Right hindlimb (tissue), 1 donor: ENCODE data around the gene MSL3B.

Experiments used
- DNase-seq: peaks from one replicate; pipeline ENCODE4 v3.0.0-alpha.2; 2018

Gene MSL3B

DNA sequence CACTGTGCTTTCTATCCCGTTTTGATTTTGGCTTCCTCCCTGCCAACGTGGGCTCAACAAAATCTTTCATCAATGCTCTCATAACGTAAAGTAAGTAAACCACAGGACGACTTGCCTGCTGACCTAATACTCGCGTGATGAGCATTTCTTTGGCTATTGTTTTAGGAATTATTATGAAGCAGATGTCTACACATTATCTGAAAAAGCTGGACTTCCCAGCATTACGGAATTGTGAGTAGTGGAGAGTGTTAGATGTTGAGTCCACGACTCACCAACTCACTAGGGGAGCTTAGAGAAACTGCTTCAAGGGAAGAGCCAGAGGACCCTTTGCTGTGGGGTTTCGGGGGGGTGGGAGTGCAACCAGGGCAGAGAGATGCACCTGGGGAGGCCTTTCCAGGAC lies 35.8 kb downstream of the MSL3B start:
- DNase-seq, result no peak

DNA sequence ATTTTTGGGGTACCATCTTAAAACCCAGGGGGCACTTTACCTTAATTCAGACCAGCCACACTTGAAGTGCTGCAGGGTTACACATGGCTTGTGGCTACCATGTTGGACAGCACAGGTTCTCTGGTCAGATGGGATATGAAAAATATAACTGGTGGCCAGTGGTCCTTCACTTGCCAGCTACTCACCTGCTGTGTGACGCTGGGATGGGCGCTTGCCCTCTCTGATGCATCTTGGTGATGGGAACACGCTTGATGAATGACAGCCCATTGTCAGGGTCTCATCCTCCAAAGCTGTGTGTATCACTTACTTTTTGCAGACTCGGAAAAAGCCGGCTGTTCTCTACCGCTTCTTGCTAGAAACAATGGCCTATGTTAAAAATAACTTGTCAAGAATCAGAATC lies 36.3 kb downstream of the MSL3B start:
- DNase-seq, result peak; percentile 7

GRCh38 chr2:233831011-233831721 lies 37.0 kb downstream of the MSL3B start:
- DNase-seq, result peak; percentile 22

- peak; percentile 12 for DNase-seq
Measured at GRCh38 chr2:233830111-233830802, 37.9 kb downstream of the MSL3B start.

DNA sequence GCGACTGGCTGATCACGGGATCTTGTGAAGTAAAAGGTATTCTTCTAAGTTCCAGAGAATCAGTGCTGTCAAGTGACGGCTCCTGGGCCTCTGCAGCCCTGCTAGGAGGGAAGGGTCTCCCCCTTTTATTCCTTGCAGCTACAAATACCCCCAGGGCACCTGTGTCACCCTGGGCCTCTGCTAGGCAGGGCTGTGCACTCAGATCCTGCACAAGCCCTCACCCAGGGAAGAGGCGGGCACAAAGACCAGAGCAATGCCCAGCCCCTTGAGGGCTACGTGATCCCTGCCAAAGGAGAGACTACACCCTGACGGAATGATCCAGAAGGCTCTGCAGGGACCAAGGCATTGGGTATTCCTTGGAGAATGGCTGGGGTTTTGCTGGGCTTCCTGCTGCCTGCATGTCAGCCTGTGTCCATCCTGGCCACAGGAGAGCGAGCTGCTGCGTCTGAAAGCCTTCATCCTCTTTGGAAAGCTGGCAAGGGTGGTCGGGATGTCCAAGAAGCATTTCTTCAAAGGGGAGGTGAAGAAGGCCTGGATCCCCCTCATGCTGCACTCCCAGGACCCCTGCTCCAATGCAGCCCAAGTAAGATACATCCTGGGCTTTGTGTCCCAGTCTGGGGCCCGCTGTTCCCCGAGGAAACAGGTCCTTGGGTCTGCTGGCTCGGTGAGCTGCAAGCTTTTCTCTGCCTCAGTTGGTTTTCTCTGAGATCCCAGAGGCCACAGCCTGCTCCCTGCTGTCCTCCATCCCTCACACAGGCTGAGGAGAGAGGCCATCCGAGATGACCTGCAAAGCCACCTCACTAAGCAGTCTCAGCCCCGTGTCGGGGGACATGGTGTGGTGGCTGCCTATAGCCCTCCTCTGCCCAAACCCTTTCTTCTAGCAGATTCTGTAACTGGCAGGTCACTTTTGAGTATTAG lies 38.7 kb downstream of the MSL3B start:
- peak; percentile 7 for DNase-seq

DNA sequence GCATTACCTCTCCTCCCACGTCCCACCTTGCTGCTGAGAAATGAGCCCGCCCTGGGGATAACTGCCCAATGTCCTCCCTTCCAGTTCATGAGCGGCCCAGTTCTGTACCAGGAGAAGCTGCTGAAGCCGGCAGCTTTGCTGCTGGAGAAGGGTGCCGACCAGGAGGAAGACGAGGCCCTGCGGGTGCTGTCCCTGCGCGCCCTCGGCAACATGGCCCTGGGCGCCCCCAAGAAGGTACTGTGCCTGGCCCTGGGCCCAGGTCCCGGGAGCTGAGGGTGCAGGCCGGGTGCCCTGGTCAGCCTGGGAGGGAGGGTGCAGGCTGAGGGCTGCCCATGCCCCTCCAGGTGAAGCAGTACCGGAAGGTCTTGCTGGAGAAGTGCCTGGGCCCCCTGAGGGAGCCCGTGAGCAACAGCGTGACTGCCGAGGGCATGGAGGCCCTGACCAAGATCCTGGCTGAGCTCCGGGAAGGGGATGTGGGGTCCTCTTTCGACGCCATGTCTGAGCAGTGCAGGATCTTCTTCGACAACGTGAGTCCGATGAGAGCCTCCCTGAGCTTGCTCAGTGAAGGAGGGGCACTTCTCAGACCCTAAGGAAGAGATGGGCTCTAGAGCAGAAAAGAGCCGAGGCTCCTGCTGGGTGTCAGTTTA lies 39.5 kb downstream of the MSL3B start:
- peak; percentile 11 for DNase-seq

- DNase-seq, result no peak
Measured at GRCh38 chr2:233824373-233824772, 43.8 kb downstream of the MSL3B start.

- DNase-seq, result no peak
Measured at GRCh38 chr2:233823731-233824121, 44.5 kb downstream of the MSL3B start.

- peak; percentile 19 for DNase-seq
Measured at GRCh38 chr2:233822781-233823730, 45.1 kb downstream of the MSL3B start.

DNA sequence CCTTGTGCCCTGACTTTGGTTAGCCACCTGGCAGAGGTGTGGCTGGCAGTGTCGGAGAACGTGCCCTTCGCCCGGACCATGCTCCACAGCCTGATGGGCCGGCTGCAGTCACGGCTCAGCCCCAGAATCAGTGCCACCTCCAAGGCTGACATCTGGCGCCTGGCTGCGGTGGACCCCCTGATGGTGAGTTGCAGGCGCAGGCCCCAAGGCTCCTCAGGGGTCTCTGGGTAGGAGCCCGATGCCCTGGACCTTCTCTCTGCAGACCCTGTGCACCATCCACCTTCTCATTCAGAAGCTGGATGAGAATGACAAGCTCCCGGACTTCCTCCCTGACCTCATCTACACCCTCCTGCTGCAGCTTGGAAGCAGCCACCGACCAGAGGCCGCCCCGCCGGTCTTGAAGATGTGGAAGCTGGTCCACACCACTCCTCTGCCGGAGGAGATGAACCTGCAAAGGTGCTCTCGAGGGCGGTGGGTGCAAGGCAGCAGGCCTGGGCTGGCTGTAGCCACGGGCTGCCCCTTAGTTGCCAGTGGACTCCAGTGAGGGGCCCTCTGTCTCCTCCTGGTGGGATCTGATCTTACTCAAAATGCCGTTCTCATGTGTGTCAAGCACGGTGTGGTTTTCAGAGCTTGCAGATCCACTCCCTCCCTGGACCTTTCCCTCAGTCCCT lies 46.0 kb downstream of the MSL3B start:
- DNase-seq, result peak; percentile 8

DNA sequence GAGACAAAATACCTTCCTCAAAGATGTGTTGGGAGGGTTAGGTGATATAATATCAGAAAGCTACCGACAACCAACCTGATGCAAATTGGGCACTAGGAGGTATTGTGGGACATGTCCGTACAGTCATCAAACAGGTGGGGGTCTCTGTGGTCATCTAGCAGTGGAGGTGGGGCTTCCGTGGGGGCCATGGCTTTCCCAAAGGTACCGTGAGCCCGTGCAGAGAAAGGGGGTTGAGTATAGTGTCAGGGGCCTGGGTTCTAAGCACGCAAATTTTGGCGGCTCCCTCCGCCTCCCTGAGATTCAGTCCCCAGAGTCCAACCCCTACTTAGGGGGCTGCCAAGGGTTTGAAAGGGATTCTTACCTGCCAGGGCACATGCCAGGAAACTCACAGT lies 46.5 kb downstream of the MSL3B start:
- no peak for DNase-seq

DNA sequence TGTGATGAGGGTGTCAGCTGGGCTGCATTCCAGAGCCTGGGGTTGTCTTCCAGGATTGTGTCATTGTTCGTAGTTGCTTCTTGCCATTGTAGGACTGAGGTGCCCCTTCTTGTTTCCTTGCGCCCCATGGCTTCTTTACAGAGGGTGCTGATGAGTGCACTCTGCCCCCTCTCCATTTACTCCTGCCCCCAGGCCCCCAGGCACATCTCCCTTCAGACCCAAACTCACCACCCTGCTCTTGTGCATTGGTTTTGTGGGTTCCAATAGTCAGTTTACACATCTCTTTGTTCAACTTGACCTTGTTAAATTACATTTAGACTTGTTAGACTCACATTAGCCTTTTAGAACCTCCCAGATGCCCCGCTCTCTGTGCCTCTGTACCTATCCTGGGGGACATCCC lies 47.0 kb downstream of the MSL3B start:
- peak; percentile 3 for DNase-seq

DNA sequence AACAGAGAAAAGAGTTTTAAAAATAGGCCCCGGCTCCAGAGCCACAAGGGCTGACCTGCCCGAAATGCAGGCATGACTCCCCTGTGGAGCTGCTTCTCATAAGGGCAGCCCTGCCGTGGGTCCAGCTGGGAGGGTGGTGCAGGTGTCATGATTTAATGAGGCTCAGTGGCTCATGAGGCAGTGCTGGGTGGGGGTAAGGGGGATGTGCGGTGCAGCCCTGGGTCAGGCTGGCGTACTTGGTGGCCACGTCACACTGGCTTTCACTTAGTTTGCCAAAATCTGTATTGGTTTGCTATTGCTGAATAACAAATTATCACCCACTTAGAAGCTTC lies 47.4 kb downstream of the MSL3B start:
- peak; percentile 4 for DNase-seq

DNA sequence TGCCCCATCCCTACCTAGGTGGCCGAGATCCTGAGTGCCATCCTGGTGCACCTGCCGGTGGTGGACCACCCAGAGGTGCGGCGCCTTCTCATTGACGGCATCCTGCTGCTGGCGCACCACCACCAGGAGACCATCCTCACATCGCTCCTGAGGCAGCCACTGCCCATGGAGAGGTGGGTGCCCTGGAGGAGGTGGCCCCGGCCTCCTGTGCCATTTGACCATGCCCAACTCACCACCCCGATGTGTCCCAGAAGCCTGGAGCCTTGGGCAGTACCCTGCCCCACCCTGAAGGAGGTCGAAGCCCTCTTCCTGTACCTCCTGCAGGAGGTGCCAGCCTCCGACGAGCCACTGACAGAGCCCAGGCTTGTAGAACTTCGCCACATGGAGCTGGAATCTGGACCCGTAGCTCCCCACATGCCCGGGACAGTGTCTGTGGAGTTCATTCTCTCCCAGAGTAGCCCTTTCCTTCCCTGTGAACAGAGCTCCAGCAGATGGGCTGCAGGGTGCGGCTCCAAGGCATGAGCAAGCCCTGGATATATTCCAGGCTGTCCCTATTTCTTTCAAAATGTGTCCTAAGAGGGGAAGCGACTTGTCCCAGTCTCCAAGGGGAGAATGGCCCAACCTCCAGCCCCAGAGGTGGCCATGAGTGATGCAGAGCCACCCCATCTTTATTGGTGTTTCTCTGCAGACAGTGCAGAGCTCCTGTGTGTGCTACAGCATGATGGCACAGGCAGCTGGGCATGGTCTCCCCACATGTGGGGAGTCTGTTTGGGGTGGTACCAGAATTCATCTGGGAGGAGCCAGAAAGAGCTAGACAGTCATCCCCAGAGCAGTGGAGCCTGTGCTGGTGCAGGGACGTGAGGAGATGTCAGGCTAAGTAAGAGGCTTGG lies 48.1 kb downstream of the MSL3B start:
- peak; percentile 6 for DNase-seq

- DNase-seq, result peak; percentile 7
Measured at GRCh38 chr2:233818639-233819621, 49.3 kb downstream of the MSL3B start.

GRCh38 chr2:233817995-233818638 lies 50.1 kb downstream of the MSL3B start:
- peak; percentile 7 for DNase-seq

- peak; percentile 11 for DNase-seq
Measured at GRCh38 chr2:233817361-233817911, 50.8 kb downstream of the MSL3B start.

GRCh38 chr2:233816771-233817170 lies 51.4 kb downstream of the MSL3B start:
- DNase-seq, result peak; percentile 13
